Astrocyte (in vitro differentiated cells and primary cell): ENCODE measurements around the gene PELI2.
"Not testable (repeated sequence)": the region's sequence is repeated elsewhere in the genome, so short reads cannot be mapped to it uniquely, and the experiment has no call there.

Source experiments
- CTCF ChIP-seq: IDR thresholded peaks from 2 replicates; pipeline ENCODE4 v1.5.1; 2011; ENCODE audit warnings: low read depth, mild to moderate bottlenecking, inconsistent platforms, low read length, moderate library complexity; ENCODE audit not compliant: insufficient read depth
- EZH2 ChIP-seq: IDR thresholded peaks from 2 replicates; pipeline ENCODE4 v1.6.1; 2012; ENCODE audit warnings: mild to moderate bottlenecking, low read length, inconsistent platforms; ENCODE audit not compliant: insufficient read depth

- TF ChIP-seq CTCF, EZH2: not testable (repeated sequence)
Measured at GRCh38 chr14:56166579-56166978, 48.4 kb downstream of the PELI2 start.
